PC-3 (cell line): ENCODE data around the gene DDTL. TPM values are rescaled to one million over a fixed set of nuclear protein-coding genes. Genes with fewer than 3 reads are reported as not detected.

ENCODE experiments used
- total RNA-seq: library from RNA; depleted of rRNA; stranded (reverse); fragments of >200 nt; gene quantifications from 2 replicates; pipeline ENCODE4 v1.2.3, GENCODE V29; 2014; rRNA removed

Gene DDTL
- total RNA-seq, 1 experiment from 2014 or later: 0.73 TPM

Other genes starting within 250 kb of the DDTL start
- 2.3 and 3.7 TPM in 2 replicates for gene ZNF70, start 215.8 kb upstream of the DDTL start, total RNA-seq
- 0.77 TPM in 1 of 2 replicates, not detected in the other for gene VPREB3, start 212.5 kb upstream of the DDTL start, total RNA-seq
- gene C22orf15, start 203.9 kb upstream of the DDTL start, total RNA-seq: not detected in 2 replicates
- gene CHCHD10, start 198.9 kb upstream of the DDTL start, total RNA-seq: 52.2 and 98.1 TPM in 2 replicates
- gene MMP11, start 194.0 kb upstream of the DDTL start, total RNA-seq: 2.4 and 5.9 TPM in 2 replicates
- gene SMARCB1, start 179.9 kb upstream of the DDTL start, total RNA-seq: 85.9 and 96.8 TPM in 2 replicates
- gene DERL3, start 127.9 kb upstream of the DDTL start, total RNA-seq: not detected in 2 replicates
- 8.0 and 9.4 TPM in 2 replicates for gene SLC2A11, start 109.0 kb upstream of the DDTL start, total RNA-seq
- gene MIF, start 72.5 kb upstream of the DDTL start, total RNA-seq: 884 and 957 TPM in 2 replicates
- gene GSTT2B, start 5.7 kb upstream of the DDTL start, total RNA-seq: 2.6 and 3.2 TPM in 2 replicates
- 203 and 222 TPM in 2 replicates for gene DDT, start 7.6 kb downstream of the DDTL start, total RNA-seq
- gene GSTT2, start 13.2 kb downstream of the DDTL start, total RNA-seq: not detected in 2 replicates
- gene GSTT4, start 38.6 kb downstream of the DDTL start, total RNA-seq: not detected in 2 replicates
- 37.3 and 41.1 TPM in 2 replicates for gene CABIN1, start 44.4 kb downstream of the DDTL start, total RNA-seq
- gene SUSD2, start 214.6 kb downstream of the DDTL start, total RNA-seq: 1.3 and 1.6 TPM in 2 replicates